IPS-NIHi11 (cell line): ENCODE results near the gene MARCHF5.
A peak's percentile ranks its signal among the peaks of the same experiment; 100 is the strongest.
"Not testable (repeated sequence)": the region's sequence is repeated elsewhere in the genome, so short reads cannot be mapped to it uniquely, and the experiment has no call there.

Experiments
- DNase-seq: peaks from one replicate; pipeline ENCODE4 v3.0.0; 2012; ENCODE audit warnings: mixed read lengths, low spot score

MARCHF5 gene

GRCh38 chr10:92387289-92387940 is 96.4 kb downstream of the MARCHF5 start:
- DNase-seq = peak; percentile 98

GRCh38 chr10:92393173-92393572 is 102.2 kb downstream of the MARCHF5 start:
- not testable (repeated sequence) for DNase-seq

- no peak for DNase-seq
Observed at GRCh38 chr10:92395271-92395670, 104.3 kb downstream of the MARCHF5 start.

GRCh38 chr10:92402234-92402633 is 111.3 kb downstream of the MARCHF5 start:
- DNase-seq = not testable (repeated sequence)
